GOT3 (cell line): Measurements from ENCODE around the gene SEPTIN8.
A peak's percentile ranks its signal among the peaks of the same experiment; 100 is the strongest.

Experiments used
- DNase-seq: peaks from one replicate; lab custom pipeline; 2025; ENCODE audit warnings: mixed read lengths; lab: John Stamatoyannopoulos, UW

Gene SEPTIN8, protein sequence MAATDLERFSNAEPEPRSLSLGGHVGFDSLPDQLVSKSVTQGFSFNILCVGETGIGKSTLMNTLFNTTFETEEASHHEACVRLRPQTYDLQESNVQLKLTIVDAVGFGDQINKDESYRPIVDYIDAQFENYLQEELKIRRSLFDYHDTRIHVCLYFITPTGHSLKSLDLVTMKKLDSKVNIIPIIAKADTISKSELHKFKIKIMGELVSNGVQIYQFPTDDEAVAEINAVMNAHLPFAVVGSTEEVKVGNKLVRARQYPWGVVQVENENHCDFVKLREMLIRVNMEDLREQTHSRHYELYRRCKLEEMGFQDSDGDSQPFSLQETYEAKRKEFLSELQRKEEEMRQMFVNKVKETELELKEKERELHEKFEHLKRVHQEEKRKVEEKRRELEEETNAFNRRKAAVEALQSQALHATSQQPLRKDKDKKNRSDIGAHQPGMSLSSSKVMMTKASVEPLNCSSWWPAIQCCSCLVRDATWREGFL

DNA sequence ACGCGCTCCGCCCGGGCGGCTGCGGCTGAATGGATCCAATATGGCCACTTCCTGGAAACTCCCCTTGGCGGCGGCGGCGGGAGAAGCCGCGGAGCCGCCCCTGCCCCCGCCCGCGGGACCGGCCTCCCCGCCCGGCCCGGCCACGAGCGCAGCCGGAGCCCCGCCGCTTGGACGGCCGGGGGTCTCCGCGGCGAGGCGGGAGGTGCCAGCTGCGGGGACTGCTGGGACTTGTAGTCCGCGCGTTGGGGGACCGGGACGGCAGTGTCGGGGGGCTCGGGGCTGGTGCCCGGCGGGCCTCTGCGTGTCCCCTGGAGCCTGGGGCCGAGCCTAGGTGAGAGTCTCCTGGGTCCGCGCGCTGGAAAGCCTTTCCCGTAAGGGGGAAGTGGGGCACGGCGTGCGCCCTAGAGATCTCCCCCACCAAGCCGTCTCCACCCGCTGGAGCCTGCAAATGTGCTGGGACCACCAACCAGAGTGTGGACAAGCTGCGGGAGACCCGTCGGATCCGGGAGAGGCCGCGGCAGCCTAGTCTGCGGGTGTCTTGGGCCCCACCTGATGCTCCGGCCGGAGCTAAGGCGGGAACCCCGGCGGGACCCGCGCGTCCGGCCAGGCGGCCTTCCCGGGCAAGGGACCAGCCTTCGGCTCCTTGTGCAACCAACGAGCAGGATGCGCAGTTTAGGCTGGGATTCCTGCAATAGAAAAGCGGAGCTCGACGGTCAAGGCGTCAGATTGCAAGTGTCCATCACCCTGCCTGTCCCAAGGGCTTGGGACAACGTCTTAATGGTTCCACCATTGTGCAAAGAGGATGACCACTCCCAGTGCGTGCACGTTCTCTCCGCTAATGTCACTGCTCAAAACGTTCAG is at the start of gene SEPTIN8:
SEPTIN8 (minus strand) TSS at position 31 of the 861 bp plus-strand sequence. CDS start 102 bp downstream, outside the sequence.
- no peak for DNase-seq

DNA sequence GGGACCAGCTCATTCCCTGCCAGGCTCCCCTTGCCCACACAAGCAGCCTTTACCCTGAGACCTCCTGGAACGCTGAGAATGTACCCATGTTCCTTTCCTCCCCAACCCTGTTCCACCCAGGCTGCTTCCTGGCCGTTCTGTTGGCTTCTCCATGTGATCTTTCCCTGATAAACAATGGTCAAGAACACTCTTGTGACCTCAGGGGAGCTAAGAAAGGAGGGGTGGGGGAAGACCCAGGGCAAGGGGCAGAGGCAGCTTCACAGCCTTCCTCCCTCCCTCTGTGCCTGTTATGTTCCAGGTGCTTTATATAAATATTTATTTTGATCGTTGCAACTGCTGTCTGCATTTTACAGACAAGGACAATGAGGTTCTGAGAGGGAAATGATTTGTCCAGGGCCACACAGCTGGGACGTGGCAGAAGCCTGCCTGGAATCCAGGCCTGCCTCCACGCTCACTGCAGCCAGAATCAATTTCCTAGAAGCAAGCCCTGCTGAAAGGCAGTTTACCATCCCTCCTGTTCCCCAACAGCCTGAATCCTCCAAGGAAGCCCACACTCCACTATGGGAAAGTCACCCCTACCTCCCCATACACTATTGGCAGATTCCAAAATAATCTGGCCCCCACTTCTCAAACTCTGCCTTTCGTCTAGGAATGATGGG is 49.5 kb upstream of the SEPTIN8 start:
- DNase-seq: no peak

DNA sequence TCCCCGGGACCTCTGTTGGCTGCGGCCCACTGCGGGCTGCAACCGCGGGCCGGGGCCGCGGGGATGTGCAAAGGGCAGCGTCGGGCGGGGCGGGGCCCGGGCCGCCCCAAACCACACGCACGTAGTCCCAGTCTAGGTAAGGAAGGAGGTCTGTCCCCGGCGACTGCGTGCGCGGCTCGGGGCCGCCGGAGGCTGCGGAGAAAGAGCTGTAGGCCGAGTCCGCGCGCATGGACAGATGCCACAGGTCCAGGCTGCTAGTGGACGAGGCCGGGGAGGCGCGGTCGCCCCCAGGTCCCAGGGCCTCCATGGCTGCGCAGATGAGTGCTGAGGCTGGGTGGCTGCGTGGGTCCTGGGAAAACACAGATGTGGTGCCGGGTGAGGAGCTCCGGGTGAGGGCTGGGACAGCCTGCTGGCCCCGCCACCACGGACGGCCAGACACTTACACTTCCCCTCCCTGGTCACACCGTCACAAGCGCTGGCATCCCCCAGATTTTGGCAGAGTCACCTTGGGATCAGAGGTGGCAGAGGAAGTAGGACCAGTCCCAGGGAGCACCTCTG is 48.9 kb upstream of the SEPTIN8 start:
- no peak for DNase-seq

DNA sequence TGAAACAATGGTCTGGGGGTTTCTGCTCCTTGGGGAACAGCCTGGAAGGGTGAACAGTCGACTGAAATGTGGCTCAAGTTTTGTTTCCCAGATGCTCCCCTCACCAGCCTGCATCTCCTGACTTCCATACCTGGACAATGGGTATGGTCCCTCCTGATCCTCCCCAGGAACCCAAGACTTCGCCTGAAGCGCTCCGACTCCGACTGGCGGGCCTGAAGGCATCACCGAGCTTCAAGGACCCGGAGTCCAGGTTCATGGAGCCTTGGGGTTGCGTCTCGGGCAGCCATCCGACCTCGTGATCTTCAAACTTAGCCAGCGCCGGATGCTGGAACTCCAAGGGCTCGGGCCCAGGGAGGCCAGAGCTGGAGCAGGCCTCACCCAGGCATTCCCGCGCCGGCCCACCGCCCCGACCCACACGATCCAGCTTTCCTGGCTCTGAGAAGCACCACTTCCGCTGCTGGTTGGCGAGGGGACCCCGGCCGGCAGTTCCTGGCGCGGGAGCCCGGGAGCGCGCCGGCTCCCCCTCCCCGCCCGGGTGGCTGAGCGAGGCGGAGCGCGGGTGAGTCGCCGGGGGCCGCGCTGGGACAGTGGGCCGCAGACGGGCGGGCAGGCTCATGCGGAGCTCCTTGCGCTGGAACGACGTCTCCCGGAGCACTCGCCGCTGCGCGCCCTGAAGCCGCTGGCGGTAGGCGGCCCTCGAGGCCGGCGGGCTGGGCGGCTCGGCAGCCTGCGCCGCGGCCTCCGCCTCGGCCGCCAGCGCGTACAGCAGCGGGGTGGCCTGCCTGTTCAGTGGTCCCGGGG is 48.2 kb upstream of the SEPTIN8 start:
- no peak for DNase-seq

DNA sequence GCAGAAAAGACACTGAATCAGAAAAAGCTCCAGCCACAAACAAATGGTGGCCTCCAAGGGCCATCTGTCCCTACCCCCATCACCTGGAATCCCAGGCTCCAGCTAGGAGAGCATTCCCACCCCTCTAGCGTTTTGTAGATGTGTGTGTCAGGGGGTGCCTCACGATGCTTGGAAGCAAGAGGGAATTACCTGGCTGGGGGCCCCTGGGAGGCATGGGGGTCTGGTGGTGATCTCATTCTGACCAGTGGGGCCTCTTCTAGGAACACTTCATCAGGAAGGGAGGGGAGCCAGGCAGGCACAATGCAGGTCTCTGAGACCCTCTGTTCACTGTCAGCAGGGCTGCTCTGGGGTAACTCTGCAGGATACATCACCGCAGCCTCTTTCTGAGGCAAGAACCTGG is 47.4 kb upstream of the SEPTIN8 start:
- DNase-seq: no peak

DNA sequence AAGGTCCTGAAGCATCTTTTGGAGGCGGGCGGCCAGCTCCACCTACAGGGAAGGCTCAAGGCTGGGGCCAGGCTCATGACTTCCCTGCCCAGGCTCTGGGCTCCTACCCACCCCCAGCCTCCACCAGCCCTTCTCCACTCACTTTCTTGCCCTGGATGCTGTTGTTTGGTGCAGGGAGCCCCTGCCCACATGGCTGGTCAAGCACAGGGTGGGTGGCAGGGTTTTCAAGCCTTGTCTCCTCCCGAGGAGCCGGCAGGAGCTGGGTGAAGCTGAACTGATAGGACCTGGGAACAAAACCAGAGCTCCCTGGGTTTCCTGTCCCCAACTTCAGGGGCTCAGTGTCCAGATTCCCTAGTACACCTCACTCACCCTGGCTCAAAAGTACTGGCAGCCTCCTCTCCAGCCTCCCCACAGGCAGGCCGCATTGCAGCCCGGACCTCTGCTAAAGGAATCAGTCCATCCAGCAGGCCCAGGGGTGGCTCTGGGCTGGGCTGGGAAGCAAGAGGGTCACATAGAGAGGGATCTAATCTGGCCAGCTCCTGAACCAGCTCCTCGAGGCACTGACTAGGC is 46.5 kb upstream of the SEPTIN8 start:
- no peak for DNase-seq

DNA sequence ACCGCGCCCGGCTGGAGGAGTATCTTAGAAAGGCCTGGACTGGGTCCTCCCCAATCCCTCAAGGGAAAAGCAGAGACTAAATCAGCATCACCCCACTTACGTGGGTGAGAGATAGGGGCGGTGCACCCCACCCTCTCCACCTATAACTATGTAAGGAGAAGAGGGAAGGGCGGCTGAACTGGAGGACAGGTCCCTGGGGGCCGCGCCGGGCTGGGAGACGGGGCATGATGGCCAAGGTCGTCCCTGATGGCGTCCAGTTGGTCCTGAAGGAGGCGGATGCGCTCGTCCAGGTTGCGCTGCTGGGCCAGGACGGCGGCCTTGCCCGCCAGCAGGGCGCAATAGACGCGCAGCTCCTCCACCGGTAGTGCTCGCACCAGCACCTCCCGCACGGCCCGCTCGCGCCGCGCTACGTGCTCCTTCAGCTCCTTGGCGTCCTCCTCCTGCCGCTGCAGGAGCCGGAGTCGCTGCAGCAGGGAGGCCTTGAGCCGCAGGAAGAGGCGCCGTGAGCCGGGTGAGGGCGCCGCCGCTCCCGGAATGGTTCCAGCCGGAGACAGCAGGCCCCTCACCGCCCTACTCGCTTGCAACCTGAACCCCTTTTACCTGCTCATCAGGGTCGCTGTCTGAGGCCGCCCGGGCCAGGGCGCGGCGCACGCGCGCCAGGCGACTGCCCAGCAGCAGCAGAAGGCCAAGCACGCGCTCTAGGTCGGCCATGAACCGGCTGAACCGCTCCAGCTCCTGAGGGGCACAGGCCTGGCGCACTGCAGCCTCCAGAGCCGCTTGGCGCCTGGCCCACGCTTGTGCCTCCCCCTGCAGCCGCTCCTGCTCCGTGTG is 45.8 kb upstream of the SEPTIN8 start:
- no peak for DNase-seq

DNA sequence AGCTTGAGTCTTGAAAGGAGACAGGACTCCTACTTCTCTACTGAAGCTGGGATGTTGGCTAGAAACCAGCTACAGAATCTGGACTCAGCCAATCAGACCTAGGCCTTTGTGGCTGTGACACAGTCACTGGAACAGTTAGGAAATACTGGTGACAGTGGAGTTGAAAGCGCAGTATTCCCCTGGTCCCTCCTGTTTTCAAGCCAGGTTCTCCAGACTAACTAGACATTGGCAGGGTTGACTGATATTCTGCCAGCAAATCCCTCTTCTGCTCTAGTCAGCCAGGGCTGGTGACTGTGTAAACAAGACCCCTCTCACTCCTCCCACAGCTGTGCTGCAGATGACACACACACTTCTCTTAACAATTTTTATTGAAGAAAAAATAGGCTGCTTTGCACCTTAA is 44.8 kb upstream of the SEPTIN8 start:
- no peak for DNase-seq

DNA sequence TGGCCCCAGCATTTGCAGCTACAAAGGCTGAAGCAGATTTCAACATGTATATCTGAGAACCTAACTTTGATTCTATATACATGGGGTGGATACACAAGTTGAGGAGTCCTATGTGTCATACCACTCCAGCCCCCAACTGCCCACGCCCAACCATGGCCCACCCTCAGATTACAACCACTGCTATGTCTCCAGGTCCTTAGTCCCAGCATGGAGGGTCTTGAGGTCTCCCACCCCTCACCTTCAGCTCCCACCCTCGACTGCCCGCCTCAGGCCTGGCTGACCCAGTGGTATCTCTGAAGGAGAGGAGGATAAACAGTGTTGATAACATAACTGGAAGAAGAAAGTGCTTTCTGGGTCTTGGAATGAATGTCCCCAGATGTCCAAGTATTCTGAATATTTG is 44.3 kb upstream of the SEPTIN8 start:
- no peak for DNase-seq

DNA sequence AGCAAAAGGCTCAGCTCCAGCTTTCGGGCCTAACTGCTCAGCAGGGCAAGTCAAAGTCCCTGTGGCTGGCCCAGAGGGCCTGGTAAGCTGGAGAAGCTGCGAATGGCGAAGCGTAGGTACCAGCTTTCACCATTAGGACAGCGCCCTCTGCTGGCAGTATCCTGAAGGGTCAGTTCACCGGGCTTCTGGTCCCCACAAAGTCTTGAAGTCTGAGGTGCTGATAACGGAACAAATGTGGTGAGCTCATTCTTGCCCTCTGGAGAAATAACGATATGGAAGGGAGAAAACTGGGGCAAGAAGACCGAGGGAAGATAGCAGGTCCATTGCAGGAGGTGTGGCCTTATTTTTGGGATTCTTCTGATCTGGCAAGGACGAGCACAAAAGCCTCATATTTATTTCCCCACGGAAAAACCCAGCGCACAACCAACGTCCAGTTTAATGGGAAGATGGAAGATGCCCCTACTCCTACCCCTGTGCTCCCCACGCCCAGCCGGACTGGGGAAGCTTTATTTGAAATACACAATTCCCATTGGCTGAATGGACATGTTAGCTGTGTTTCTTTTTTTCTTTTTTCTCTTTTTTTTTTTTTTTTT is 43.2 kb upstream of the SEPTIN8 start:
- peak; percentile 74 for DNase-seq

DNA sequence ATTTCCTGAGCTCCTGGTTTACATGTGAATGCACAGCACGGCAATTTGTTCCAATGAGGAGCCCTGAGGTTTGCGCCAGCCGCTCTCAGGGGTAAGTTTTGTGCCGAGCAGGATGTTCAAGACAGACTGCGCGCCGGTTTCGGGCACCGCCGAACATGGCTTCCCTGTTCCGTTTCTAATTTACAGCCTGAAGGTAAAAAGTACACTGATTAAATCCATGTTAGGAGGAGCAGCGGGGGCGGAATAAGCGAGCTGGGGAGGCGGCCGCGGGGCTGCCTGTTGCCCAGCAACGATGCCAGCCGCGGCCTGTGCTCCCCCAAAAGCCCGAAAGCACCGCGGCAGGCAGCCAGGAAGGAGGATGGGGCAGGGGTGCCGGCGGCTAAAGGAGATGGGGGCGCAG is 42.4 kb upstream of the SEPTIN8 start:
- no peak for DNase-seq

DNA sequence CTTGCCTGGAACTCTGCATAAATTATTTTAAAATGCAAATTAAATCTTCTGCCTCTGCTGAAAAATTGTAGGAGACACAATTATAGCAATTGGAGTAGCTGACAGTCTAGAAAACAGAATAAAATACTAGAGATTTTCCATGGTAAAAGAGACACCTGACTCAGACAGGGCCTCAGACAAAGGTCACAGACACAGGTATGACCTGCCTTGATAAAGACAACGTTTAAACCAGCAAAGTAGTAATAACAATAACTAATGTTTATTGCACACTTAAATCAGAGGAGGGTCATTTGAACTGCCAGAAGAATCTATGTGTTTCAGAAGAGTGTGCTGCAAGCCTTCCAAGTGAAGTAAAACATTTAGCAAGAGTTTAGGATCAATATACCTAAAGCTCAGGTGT is 40.0 kb upstream of the SEPTIN8 start:
- DNase-seq: no peak

DNA sequence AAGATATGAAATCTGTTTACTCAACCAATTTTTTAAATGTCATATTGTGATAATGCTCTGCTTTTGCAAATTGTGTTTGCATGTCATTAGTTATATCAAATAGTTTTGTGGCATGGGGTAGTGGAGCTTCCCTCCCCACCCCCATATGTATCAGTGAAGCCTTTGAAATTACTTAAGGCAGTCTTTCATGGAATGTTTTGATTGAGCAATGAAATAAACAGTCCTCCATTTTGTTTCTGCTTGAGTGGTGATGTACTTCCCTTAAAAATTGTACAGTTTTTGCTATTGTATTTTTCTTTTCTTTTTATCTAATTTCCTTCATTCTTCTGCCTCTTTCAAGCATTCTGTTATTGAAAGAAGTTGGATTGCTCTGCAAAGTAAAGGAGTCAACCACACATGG is 39.5 kb upstream of the SEPTIN8 start:
- no peak for DNase-seq

DNA sequence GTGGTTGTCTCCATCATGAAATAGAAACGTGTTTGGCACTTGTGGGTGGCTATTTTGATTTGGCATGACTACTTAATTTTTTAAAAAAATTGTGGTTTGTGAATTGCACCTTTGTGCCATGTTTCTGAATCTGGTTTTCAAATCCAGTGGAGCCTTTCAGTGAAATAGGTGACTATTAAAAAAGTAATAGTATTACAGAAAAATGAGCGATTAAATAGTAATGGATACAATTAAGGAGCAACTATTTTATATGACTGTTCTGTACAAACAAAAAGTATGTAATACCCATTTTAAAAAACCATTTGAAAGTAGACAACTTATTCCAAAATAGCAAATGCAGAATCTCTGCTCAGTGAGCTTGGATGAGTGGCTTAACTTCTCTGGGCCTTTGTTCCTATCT is 39.0 kb upstream of the SEPTIN8 start:
- DNase-seq: no peak

DNA sequence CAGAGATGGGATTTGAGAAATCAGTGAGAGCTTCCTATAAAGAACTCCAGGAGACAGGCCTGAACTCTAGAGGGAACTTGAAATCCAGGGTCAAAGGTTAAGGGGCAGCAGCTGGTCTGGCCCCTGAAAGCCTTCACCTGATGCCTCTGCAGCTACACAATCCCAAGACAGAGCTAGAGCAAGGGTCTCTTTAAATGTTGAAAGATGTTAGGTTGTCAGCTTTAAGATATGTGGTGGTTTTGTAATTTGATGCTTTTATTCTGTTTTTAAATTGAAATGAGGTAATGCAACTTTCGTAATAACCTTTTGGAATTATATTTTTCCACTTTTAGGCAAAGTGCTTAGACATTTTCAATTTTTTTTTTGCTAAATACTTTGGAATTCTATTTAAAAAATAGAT is 38.4 kb upstream of the SEPTIN8 start:
- no peak for DNase-seq

DNA sequence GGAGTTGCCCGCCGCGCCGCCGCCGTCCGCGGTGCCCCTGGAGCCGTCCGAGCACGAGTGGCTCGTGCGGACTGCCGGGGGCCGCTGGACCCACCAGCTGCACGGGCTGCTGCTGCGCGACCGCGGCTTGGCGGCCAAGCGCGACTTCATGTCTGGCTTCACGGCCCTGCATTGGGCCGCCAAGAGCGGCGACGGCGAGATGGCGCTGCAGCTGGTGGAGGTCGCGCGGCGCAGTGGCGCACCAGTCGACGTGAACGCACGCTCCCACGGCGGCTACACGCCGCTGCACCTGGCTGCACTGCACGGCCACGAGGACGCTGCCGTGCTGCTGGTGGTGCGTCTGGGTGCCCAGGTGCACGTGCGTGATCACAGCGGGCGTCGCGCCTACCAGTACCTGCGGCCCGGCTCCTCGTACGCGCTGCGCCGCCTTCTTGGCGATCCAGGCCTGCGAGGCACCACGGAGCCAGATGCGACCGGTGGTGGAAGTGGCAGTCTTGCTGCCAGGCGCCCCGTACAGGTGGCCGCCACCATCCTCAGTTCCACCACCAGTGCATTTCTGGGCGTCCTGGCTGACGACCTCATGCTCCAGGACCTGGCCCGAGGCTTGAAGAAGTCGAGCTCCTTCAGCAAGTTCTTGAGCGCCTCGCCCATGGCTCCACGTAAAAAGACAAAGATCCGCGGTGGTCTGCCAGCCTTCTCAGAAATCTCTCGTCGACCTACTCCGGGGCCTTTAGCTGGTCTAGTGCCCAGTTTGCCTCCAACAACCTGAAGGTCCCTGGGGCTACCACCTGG is 37.7 kb upstream of the SEPTIN8 start:
- no peak for DNase-seq

DNA sequence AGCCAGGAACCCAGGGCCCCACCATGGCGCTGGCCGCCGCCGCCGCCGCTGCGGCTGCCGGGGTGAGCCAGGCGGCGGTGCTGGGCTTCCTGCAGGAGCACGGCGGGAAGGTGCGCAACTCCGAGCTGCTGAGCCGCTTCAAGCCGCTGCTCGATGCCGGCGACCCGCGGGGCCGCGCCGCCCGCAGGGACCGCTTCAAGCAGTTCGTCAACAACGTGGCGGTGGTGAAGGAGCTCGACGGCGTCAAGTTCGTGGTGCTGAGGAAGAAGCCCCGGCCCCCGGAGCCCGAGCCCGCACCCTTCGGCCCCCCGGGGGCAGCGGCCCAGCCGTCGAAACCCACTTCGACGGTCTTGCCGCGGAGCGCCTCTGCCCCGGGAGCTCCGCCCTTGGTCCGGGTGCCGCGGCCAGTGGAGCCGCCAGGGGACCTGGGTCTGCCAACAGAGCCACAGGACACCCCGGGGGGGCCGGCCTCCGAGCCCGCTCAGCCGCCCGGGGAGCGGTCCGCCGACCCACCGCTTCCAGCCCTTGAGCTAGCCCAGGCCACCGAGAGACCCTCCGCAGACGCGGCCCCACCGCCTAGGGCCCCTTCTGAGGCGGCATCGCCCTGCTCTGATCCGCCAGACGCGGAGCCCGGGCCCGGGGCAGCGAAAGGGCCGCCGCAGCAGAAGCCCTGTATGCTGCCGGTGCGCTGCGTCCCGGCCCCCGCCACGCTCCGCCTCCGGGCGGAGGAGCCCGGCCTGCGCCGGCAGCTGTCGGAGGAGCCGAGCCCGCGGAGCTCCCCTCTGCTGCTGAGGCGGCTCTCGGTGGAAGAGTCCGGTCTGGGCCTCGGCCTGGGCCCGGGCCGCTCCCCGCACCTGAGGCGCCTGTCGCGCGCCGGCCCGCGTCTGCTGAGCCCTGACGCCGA is 36.8 kb upstream of the SEPTIN8 start:
- DNase-seq: no peak
